Muscle layer of colon (tissue), 2 donors: ENCODE data around the gene MCU.
"Not testable (repeated sequence)": the region's sequence is repeated elsewhere in the genome, so short reads cannot be mapped to it uniquely, and the experiment has no call there.

ENCODE experiments used
- H3K27ac ChIP-seq: one replicate; pipeline ENCODE4 v1.7.0; 2013; ENCODE audit warnings: low read depth, mild to moderate bottlenecking, low read length, moderate library complexity
- H3K27me3 ChIP-seq, 2 donors: one replicate each; pipeline ENCODE4 v1.7.0; 2013; ENCODE audit warnings: low read length in 2 of 2, mild to moderate bottlenecking in 2 of 2; ENCODE audit not compliant: insufficient read depth in 2 of 2, control insufficient read depth in 1 of 2
- H3K36me3 ChIP-seq: one replicate; pipeline ENCODE4 v1.7.0; 2013; ENCODE audit warnings: mild to moderate bottlenecking, low read length; ENCODE audit not compliant: insufficient read depth
- H3K4me1 ChIP-seq: one replicate; pipeline ENCODE4 v1.7.0; 2013; ENCODE audit warnings: mild to moderate bottlenecking, low read length; ENCODE audit not compliant: insufficient read depth
- H3K4me3 ChIP-seq, 2 donors: one replicate each; pipeline ENCODE4 v1.7.0; 2013; ENCODE audit warnings: low read length in 2 of 2, low read depth in 1 of 2, mild to moderate bottlenecking in 1 of 2, moderate library complexity in 1 of 2
- H3K9ac ChIP-seq: one replicate; pipeline ENCODE4 v1.7.0; 2013; ENCODE audit warnings: low read length
- H3K9me3 ChIP-seq: one replicate; pipeline ENCODE4 v1.7.0; 2013; ENCODE audit warnings: mild to moderate bottlenecking, low read length
- donor health status: abdominal sarcoma.
- donor health status: Adenocarcinoma of cecum.

Gene MCU

GRCh38 chr10:72747521-72747920, 55.6 kb downstream of the MCU start:
- Histone ChIP-seq H3K9ac (no peak overlapping the region), H3K36me3 (no peaks in the 10 kb centered on the region), H3K9me3 (no peaks in the 10 kb centered on the region), H3K27ac (no peak overlapping the region), H3K4me3 (no peak overlapping the region), H3K4me1 (peaks cover 19% of the 10 kb centered on the region), H3K27me3 (no peaks in the 10 kb centered on the region)

DNA sequence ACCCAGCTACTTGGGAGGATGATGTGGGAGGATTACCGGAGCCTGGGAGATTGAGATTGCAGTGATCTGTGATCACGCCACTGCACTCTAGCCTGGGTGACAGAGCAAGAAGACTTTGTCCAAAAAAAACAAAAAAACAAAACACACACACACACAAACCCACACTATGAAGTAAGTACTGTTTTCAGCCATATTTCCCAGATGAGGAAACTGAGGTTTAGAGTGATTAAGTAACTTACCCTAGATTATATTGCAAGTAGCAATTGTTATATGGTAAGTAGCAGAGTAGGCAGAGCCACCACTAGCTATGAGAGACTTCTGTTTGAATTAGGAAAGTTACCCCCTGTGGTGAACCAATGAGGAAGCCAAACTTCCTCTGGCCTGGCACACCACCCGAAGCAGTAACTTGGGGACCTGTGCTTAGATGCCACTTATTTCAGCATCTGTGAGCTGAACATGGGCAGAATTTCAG, 61.9 kb downstream of the MCU start:
- no peaks in the 10 kb centered on the region for H3K27me3 ChIP-seq
- no peak overlapping the region for H3K27ac ChIP-seq
- no peaks in the 10 kb centered on the region for H3K36me3 ChIP-seq
- H3K9ac ChIP-seq, result no peak overlapping the region
- no peaks in the 10 kb centered on the region for H3K9me3 ChIP-seq
- H3K4me1 ChIP-seq, result no peaks in the 10 kb centered on the region
- H3K4me3 ChIP-seq, result no peak overlapping the region

DNA sequence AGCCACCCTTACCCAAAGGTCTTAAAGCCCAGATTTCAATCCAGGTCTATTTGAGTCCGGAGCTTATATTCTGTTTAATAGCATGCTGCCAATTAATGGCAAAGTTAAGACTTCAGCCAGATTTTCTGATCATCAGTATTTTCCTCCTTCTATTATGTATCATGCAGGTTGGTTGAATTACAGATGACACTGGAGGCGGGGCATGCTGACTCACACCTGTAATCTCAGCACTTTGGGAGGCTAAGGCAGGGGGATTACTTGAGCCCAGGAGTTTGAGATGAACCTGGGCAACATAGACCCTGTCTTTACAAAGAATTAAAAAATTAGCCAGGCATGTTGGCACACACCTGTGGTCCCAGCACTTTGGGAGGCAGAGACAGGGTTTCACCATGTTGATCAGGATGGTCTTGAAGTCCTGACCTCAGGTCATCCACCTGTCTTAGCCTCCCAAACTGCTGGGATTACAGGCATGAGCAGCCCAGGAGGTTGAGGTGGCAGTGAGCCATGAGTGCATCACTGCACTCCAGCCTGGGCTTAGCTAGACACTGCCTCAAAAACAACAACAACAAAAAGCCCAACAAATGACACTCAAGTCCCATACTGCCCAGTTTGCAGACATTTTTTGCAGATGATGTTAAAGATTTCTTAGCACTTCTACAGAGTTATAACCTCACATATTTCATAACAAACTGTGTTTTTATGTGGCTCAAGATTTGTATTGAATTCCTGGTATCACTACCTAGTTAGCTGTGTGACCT, 62.5 kb downstream of the MCU start:
- Histone ChIP-seq H3K27me3 (no peaks in the 10 kb centered on the region), H3K27ac (no peak overlapping the region), H3K9me3 (no peaks in the 10 kb centered on the region), H3K36me3 (no peaks in the 10 kb centered on the region), H3K9ac (no peak overlapping the region), H3K4me3 (no peak overlapping the region), H3K4me1 (no peaks in the 10 kb centered on the region)

DNA sequence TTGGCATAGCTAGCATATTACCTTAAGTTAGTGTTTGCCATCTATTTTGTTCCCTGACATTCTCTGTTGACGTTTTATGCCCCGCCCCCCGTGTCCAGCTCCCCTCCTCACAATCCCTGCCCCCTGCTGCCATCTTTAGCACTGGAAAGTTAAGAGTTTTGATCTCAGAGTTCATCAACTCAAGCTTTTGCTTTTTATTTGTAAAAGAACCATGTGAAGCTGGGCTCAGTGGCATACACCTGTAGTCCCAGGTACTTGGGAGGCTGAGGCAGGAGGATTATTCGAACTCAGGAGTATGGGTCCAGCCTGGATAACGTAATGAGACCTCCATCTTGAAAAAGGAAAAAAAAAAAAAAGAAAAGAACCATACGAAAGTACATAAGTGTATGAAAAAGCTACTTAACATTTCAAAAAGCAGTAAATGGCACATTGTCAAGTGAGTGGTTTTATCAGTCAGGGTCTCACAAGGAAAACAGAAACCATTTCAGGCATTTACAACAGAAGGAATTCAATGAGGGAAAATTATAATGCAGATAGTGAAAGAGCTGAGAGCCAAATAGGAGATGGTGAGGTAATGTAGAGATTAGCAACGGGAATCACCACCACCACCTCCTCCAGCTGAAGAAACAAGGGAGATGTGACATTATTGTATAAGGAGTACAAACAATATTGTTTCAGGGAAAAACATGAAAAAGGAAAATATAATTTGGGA, 64.9 kb downstream of the MCU start:
- Histone ChIP-seq H3K27ac (no peak overlapping the region), H3K27me3 (no peaks in the 10 kb centered on the region), H3K9ac (no peak overlapping the region), H3K4me3 (no peak overlapping the region), H3K36me3 (no peaks in the 10 kb centered on the region), H3K4me1 (no peaks in the 10 kb centered on the region), H3K9me3 (no peaks in the 10 kb centered on the region)

- no peaks in the 10 kb centered on the region for H3K36me3 ChIP-seq
- no peak overlapping the region for H3K27ac ChIP-seq
- no peaks in the 10 kb centered on the region for H3K4me1 ChIP-seq
- H3K4me3 ChIP-seq, result no peak overlapping the region
- H3K9me3 ChIP-seq, result no peaks in the 10 kb centered on the region
- H3K9ac ChIP-seq, result no peak overlapping the region
- H3K27me3 ChIP-seq, result no peaks in the 10 kb centered on the region
These were observed 65.8 kb downstream of the MCU start for GRCh38 chr10:72757732-72758131.

GRCh38 chr10:72758930-72759329, 67.0 kb downstream of the MCU start:
- not testable (repeated sequence) for H3K27me3 ChIP-seq, H3K4me1 ChIP-seq, H3K9ac ChIP-seq, H3K27ac ChIP-seq, H3K9me3 ChIP-seq, H3K4me3 ChIP-seq, H3K36me3 ChIP-seq

- H3K27ac ChIP-seq, result no peak overlapping the region
- H3K4me3 ChIP-seq, result no peak overlapping the region
- no peaks in the 10 kb centered on the region for H3K9me3 ChIP-seq
- no peak overlapping the region for H3K9ac ChIP-seq
- H3K27me3 ChIP-seq, result no peaks in the 10 kb centered on the region
- no peaks in the 10 kb centered on the region for H3K4me1 ChIP-seq
- no peaks in the 10 kb centered on the region for H3K36me3 ChIP-seq
These were observed 67.6 kb downstream of the MCU start for GRCh38 chr10:72759584-72759983.

DNA sequence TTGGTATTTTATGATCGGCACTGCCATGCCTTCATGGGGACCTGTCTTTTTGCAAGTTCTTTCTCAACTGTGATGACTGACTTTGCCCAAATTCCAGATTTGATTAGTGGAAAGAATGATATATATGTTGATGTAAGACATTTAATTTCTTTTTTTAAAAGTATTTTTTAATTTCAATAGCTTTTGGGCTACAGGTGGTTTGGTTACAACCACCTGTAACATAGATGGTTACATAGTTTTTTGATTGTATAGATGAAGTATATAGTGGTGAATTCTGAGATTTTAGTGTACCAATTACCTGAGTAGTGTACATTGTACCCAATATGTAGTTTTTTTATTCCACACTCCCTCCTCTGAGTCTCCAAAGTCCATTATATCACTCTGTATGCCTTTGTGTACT, 69.6 kb downstream of the MCU start:
- no peak overlapping the region for H3K4me3 ChIP-seq
- H3K4me1 ChIP-seq, result no peaks in the 10 kb centered on the region
- no peaks in the 10 kb centered on the region for H3K27me3 ChIP-seq
- no peaks in the 10 kb centered on the region for H3K9me3 ChIP-seq
- no peaks in the 10 kb centered on the region for H3K36me3 ChIP-seq
- H3K9ac ChIP-seq, result no peak overlapping the region
- no peak overlapping the region for H3K27ac ChIP-seq

GRCh38 chr10:72762042-72762441, 70.1 kb downstream of the MCU start:
- no peaks in the 10 kb centered on the region for H3K9me3 ChIP-seq
- no peaks in the 10 kb centered on the region for H3K4me1 ChIP-seq
- H3K27ac ChIP-seq, result no peak overlapping the region
- no peaks in the 10 kb centered on the region for H3K36me3 ChIP-seq
- no peak overlapping the region for H3K9ac ChIP-seq
- H3K4me3 ChIP-seq, result no peak overlapping the region
- no peaks in the 10 kb centered on the region for H3K27me3 ChIP-seq

DNA sequence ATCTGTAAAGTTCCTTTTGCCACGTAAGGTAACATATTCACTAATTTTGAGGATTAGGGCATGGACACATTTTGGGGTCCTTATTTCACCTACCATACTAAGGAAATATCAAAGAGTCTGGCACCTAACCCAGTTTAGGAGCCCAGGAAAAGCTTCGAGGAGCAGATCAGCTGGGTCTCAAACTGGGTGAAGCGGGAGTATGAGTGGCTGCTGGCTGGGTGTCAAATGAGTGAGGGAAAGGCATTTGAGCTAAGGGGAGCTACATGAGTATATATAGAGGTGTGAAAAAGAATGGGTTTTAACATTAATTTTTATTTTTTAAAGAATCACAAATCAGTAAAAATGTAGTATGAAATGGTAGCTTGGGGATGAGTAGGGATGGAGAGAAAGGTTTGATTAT, 71.3 kb downstream of the MCU start:
- H3K4me3 ChIP-seq, result no peak overlapping the region
- H3K27ac ChIP-seq, result no peak overlapping the region
- H3K4me1 ChIP-seq, result no peaks in the 10 kb centered on the region
- no peak overlapping the region for H3K9ac ChIP-seq
- H3K27me3 ChIP-seq, result no peaks in the 10 kb centered on the region
- H3K36me3 ChIP-seq, result no peaks in the 10 kb centered on the region
- no peaks in the 10 kb centered on the region for H3K9me3 ChIP-seq

DNA sequence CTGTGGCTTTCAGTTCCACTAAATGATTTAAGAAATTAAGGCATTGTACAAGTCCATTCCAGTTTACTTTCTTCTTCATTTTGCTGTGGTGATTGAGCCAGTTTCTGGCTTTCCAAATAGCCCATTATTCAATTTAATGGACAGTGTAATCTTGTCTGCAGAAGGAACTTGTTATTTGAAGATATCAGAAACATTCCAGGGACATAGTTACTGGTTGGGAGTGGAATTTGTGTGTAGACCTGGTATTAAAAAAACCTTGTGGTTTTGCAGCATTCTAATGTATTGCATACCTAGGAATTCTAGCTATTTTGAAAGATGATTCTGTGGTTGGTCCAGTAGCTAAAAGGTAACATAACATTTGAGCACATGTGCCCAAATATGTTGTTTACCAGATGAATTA, 72.2 kb downstream of the MCU start:
- Histone ChIP-seq H3K27ac (no peak overlapping the region), H3K4me1 (no peaks in the 10 kb centered on the region), H3K9ac (no peak overlapping the region), H3K4me3 (no peak overlapping the region), H3K9me3 (no peaks in the 10 kb centered on the region), H3K27me3 (no peaks in the 10 kb centered on the region), H3K36me3 (no peaks in the 10 kb centered on the region)
